SW 1271 (cell line): ENCODE measurements around the gene NCF2.

ENCODE experiments used
- DNase-seq, 2 experiments: peaks; one replicate each; lab custom pipeline; 2025; lab: John Stamatoyannopoulos, UW

Gene NCF2

GRCh38 chr1:183551924-183552323 is 38.3 kb downstream of the NCF2 start:
- no peak for DNase-seq

- DNase-seq: no peak
These were observed 39.3 kb downstream of the NCF2 start for GRCh38 chr1:183550915-183551314.

GRCh38 chr1:183548116-183548515 is 42.1 kb downstream of the NCF2 start:
- DNase-seq: no peak

- no peak for DNase-seq
These were observed 43.8 kb downstream of the NCF2 start for GRCh38 chr1:183546427-183546826.

- no peak for DNase-seq
These were observed 45.5 kb downstream of the NCF2 start for GRCh38 chr1:183544598-183545297.

GRCh38 chr1:183543619-183544204 is 46.5 kb downstream of the NCF2 start:
- DNase-seq: peak in 1 of 2 experiments; percentile 39

GRCh38 chr1:183537405-183537804 is 52.9 kb downstream of the NCF2 start:
- DNase-seq: no peak

GRCh38 chr1:183533617-183534174 is 56.6 kb downstream of the NCF2 start:
- no peak for DNase-seq

GRCh38 chr1:183528577-183528976 is 61.7 kb downstream of the NCF2 start:
- DNase-seq: no peak

GRCh38 chr1:183522104-183522503 is 68.2 kb downstream of the NCF2 start:
- DNase-seq: no peak

- no peak for DNase-seq
These were observed 69.9 kb downstream of the NCF2 start for GRCh38 chr1:183520379-183520778.

GRCh38 chr1:183517401-183517800 is 72.9 kb downstream of the NCF2 start:
- no peak for DNase-seq

- DNase-seq: no peak
These were observed 73.5 kb downstream of the NCF2 start for GRCh38 chr1:183516725-183517124.

GRCh38 chr1:183515002-183515689 is 75.1 kb downstream of the NCF2 start:
- DNase-seq: peak in 1 of 2 experiments; percentile 23

GRCh38 chr1:183514235-183514634 is 76.0 kb downstream of the NCF2 start:
- no peak for DNase-seq

GRCh38 chr1:183512450-183512849 is 77.8 kb downstream of the NCF2 start:
- no peak for DNase-seq

GRCh38 chr1:183508694-183509093 is 81.6 kb downstream of the NCF2 start:
- DNase-seq: no peak

GRCh38 chr1:183506561-183506960 is 83.7 kb downstream of the NCF2 start:
- DNase-seq: no peak
